Activated CD8-positive, alpha-beta memory T cell treated with anti-CD3 and anti-CD28 coated beads for 4 hours (primary cell): ENCODE results near the gene RAB40C.

Experiments
- DNase-seq, 2 donors: peaks; one replicate each; pipeline ENCODE4 v3.0.0-alpha.2; 2020; ENCODE audit warnings: low read depth in 2 of 2

The RAB40C gene

GRCh38 chr16:559021-559380 is 30.9 kb upstream of the RAB40C start:
- DNase-seq = no peak

GRCh38 chr16:559411-560203 is 30.3 kb upstream of the RAB40C start:
- DNase-seq = no peak

- DNase-seq = no peak
Measured at GRCh38 chr16:560204-560700, 29.6 kb upstream of the RAB40C start, which contains the start of gene PRR35. PRR35 (plus strand) TSS chr16:560394; CDS start chr16:563295, 2,901 bp downstream.

GRCh38 chr16:560701-561412 is 29.0 kb upstream of the RAB40C start:
- DNase-seq = no peak

- no peak for DNase-seq
Measured at GRCh38 chr16:561413-561794, 28.5 kb upstream of the RAB40C start.

- no peak for DNase-seq
Measured at GRCh38 chr16:561957-562938, 27.6 kb upstream of the RAB40C start.

- DNase-seq = no peak
Measured at GRCh38 chr16:563072-563644, 26.7 kb upstream of the RAB40C start.

- no peak for DNase-seq
Measured at GRCh38 chr16:564690-565418, 25.0 kb upstream of the RAB40C start.

GRCh38 chr16:565419-566330 is 24.2 kb upstream of the RAB40C start:
- no peak for DNase-seq

GRCh38 chr16:566475-567372 is 23.1 kb upstream of the RAB40C start, which contains the start of gene NHLRC4:
NHLRC4 (plus strand) TSS chr16:567005; CDS start chr16:568048, 1,043 bp downstream.
- DNase-seq = no peak

GRCh38 chr16:567373-568256 is 22.3 kb upstream of the RAB40C start:
- no peak for DNase-seq

GRCh38 chr16:568401-569258 is 21.2 kb upstream of the RAB40C start:
- no peak for DNase-seq

GRCh38 chr16:569445-570254 is 20.2 kb upstream of the RAB40C start, which contains the start of gene PIGQ:
PIGQ (plus strand) TSS chr16:569968; CDS start chr16:574075, 4,107 bp downstream.
- DNase-seq = peak in 1 of 2 donors; percentile 23

- no peak for DNase-seq
Measured at GRCh38 chr16:572865-573650, 16.8 kb upstream of the RAB40C start.
